Measurements from ENCODE around the gene RHOV. TPM values are rescaled to one million over a fixed set of nuclear protein-coding genes. Genes with fewer than 3 reads are reported as not detected.

The RHOV gene
- total RNA-seq = not detected
- long read RNA-seq = 0 reads

DNA sequence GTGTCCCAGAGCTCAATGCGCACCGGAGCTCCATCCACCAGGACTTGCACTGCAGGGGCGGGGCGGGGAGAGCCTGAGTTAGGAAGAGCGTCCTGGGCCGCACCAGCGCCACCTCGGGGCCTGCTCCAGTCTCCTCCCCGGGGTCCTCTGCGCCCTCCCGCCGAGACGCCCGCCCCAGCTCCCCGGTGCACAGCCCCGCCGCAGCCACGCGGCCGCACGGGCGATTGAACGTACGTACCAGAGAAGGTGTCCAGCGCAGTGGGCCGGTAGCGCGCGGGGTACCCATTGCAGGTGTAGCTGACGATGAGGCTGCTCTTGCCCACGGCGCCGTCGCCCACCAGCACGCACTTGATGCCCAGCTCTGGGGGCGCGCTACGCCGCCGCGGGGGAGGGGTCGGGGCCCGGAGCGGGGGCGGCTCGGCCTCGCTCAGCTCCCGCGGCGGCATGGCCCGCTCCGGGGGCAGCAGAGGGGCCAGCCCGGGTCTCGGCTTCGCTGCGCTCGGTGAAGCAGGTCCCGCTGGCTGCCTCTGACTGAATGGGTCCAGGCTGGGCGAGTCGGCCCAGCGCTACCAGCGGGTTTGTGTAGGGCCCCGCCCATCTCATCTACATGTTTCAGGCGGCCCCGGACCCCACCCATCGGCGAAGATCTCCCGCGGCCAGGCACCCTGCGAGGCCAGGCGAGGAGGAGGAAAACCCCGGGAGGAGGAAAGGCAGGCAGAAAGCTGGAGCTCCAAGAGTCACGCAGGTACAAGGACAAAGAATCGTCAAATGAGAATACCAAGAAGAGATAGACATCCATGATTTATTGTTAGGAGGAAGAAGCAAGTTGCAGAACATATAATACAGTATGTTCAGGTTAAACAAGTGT, at the start of gene RHOV:
RHOV (minus strand) TSS at position 541 of the 868 bp plus-strand sequence; CDS start at position 446, 95 bp downstream.
- intact Hi-C loops (cut with micrococcal nuclease) = no loop called here
- TF ChIP-seq CTCF (IDR thresholded peaks at IDR 0.05; ENCODE audit: borderline replicate concordance) = peak; percentile 42
- peak; percentile 38 for DNase-seq
- Histone ChIP-seq H3K4me1 (peaks cover 14% of the 10 kb centered on the region), H3K27me3 (ENCODE audit: low read depth) (peaks cover 37% of the 10 kb centered on the region), H3K9me3 (replicated peaks) (no peaks in the 10 kb centered on the region), H3K27ac (replicated peaks) (no peak within 1 kb of the TSS), H3K36me3 (no peaks in the 10 kb centered on the region), H3K4me3 (peak within 1 kb of the TSS; percentile 71)

DNA sequence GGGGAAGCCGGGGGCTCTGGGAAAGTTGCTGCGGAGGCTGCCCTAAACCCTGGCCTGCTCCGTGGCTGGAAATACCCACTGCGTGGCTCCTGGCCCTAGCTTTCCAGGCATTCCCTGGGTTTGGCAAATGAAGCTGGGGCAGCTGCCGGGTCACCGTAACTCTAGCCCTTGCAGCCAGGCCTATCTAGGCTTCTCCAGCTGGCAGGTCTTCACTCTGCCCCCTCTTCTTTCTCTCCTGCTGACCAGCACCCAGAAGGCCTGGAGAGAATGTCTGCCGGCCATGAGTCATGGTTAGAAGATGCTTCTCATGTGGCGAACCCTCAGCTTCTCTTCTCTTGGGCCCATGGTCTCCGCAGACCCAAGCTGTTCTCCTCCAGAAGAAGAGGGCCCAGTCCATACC, 49.5 kb upstream of the RHOV start:
- H3K27ac ChIP-seq (replicated peaks) = no peak overlapping the region

DNA sequence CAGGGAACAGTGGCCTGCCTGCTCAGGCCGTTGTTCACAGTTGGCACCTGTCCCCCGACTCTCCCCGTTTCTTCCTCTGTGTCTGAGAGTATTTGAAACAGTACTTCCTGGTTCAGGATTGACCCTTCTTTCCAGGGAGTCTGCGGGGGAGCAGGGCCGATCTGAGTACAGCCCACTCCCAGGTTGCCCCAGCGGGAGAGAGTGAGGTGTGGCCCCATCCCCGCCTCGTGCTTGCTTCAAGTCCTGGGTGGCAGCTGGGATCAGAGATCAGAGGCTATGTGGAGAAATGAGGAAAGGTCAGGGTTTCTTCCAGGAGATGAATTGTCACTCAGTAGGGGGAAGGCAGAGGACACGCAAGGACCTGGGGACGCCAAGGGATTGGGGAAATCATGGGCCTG, 48.6 kb upstream of the RHOV start:
- no peak for DNase-seq
- intact Hi-C loops (cut with micrococcal nuclease) = no loop called here
- H3K4me3 ChIP-seq = no peak overlapping the region
- no peaks in the 10 kb centered on the region for H3K36me3 ChIP-seq
- TF ChIP-seq CTCF (IDR thresholded peaks at IDR 0.05; ENCODE audit: borderline replicate concordance) = no peak
- H3K9me3 ChIP-seq (replicated peaks) = no peaks in the 10 kb centered on the region
- peaks cover 48% of the 10 kb centered on the region for H3K4me1 ChIP-seq
- no peak overlapping the region for H3K27ac ChIP-seq (replicated peaks)
- peaks cover 24% of the 10 kb centered on the region for H3K27me3 ChIP-seq (ENCODE audit: low read depth)

More for the DNA sequence above, 49.5 kb upstream of the RHOV start:
- no peak for DNase-seq
- Histone ChIP-seq H3K4me1 (peaks cover 51% of the 10 kb centered on the region), H3K9me3 (replicated peaks) (no peaks in the 10 kb centered on the region), H3K27me3 (ENCODE audit: low read depth) (peaks cover 33% of the 10 kb centered on the region), H3K4me3 (no peak overlapping the region), H3K36me3 (no peaks in the 10 kb centered on the region)
- intact Hi-C loops (cut with micrococcal nuclease) = no loop called here
- TF ChIP-seq CTCF (IDR thresholded peaks at IDR 0.05; ENCODE audit: borderline replicate concordance) = no peak

DNA sequence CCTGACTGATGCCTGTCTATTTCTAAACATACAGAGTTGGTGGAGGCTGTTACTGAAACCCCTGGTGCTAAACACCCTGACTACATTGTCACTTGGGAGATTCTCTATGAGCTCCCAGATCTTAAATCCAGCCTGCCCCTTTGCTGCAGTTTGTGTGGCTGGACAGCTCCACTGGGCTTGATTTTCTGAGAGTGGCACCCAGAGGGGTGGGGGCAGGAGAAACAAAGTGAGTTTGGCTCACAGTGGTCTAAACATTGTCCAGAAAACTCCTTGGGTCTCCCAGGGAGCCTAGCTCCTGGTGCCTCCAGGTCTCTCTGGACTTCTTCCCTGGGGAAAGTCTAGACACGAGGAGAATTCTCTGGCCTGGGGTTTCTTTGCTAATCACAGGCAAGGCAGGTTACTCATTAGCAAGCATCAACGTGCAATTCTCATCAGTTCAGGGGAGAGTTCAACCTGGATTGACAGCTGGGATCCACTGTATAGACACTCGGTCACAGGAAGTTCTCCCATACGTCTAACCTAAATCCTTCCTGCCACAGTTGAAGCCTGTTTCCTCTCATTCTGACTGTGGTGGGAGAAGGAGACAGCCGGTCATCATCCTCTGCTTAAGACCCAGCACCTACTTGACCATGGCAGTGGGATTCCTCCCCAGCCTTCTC, 48.0 kb upstream of the RHOV start:
- H3K4me1 ChIP-seq = peaks cover 47% of the 10 kb centered on the region
- DNase-seq = no peak
- H3K4me3 ChIP-seq = no peak overlapping the region
- peaks cover 19% of the 10 kb centered on the region for H3K27me3 ChIP-seq (ENCODE audit: low read depth)
- intact Hi-C loops (cut with micrococcal nuclease) = no loop called here
- no peak overlapping the region for H3K27ac ChIP-seq (replicated peaks)
- H3K36me3 ChIP-seq = no peaks in the 10 kb centered on the region
- H3K9me3 ChIP-seq (replicated peaks) = no peaks in the 10 kb centered on the region
- TF ChIP-seq CTCF (IDR thresholded peaks at IDR 0.05; ENCODE audit: borderline replicate concordance) = no peak

DNA sequence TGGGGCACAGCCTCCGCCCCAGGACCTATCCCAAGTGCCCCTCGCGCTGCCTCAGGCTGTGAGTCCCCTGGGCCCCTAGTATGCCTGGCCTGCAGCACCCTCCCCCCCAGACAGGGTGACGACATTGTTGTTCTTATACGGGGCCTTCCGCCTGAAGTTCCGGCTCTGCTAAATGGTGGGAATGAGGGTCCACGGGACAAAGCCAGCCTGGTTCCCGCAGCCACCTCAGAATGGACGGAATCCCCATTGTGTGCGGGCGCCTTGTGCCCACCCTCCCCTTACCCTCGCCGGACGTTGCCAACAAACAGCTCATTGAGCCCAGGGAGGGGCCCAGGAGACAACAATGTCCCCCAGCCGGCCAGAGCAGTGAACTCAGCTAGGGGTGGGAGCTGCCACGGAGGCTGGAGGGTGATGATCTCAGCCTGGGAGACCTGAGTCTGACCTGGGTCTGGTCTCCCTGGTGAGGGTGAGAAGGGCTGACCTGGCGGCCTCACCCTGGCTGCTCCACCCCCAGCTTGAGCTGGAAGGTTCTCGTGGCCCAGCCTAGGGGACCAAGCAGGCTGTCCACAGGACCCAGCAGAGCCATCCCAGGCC, 44.9 kb upstream of the RHOV start:
- Histone ChIP-seq H3K36me3 (no peaks in the 10 kb centered on the region), H3K9me3 (replicated peaks) (no peaks in the 10 kb centered on the region), H3K27me3 (ENCODE audit: low read depth) (no peaks in the 10 kb centered on the region), H3K4me1 (peaks cover 47% of the 10 kb centered on the region), H3K27ac (replicated peaks) (peak overlapping the region; percentile 87), H3K4me3 (peak overlapping the region; percentile 54)
- DNase-seq = no peak
- no peak for TF ChIP-seq CTCF (IDR thresholded peaks at IDR 0.05; ENCODE audit: borderline replicate concordance)
- intact Hi-C loops (cut with micrococcal nuclease) = no loop called here
